NB4 (cell line): Measurements from ENCODE around the gene SUDS3.
"Not testable (repeated sequence)": the region's sequence is repeated elsewhere in the genome, so short reads cannot be mapped to it uniquely, and the experiment has no call there.

ENCODE experiments used
- POLR2A ChIP-seq: IDR thresholded peaks from 2 replicates; pipeline ENCODE4 v1.6.1; 2011; ENCODE audit warnings: mild to moderate bottlenecking; ENCODE audit not compliant: insufficient read length; ENCODE audit errors: extremely low read depth
- TF ChIP-seq, protein P1 (sequence below): IDR thresholded peaks from one replicate; pipeline ENCODE4 v1.5.1; 2012; ENCODE audit warnings: low read depth, low read length
- TF ChIP-seq, protein P2 (sequence below): IDR thresholded peaks from 2 replicates; pipeline ENCODE4 v1.6.1; 2011; ENCODE audit warnings: low read depth, low read length

DNA sequence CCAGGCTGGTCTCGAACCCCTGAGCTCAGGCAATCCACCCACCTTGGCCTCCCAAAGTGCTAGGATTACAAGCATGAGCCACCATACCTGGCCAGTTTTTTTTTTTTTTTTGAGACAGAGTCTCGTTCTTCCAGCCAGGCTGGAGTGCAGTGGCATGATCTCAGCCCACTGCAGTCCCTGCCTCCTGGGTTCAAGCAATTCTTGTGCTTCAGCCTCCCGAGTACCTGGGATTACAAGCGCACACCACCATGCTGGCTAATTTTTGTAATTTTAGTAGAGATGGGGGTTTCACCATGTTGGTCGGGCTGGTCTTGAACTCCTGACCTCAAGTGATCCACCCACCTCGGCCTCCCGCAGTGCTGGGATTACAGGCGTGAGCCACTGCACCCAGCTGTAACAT lies 31.9 kb downstream of the SUDS3 start:
- TF ChIP-seq, protein P1, sequence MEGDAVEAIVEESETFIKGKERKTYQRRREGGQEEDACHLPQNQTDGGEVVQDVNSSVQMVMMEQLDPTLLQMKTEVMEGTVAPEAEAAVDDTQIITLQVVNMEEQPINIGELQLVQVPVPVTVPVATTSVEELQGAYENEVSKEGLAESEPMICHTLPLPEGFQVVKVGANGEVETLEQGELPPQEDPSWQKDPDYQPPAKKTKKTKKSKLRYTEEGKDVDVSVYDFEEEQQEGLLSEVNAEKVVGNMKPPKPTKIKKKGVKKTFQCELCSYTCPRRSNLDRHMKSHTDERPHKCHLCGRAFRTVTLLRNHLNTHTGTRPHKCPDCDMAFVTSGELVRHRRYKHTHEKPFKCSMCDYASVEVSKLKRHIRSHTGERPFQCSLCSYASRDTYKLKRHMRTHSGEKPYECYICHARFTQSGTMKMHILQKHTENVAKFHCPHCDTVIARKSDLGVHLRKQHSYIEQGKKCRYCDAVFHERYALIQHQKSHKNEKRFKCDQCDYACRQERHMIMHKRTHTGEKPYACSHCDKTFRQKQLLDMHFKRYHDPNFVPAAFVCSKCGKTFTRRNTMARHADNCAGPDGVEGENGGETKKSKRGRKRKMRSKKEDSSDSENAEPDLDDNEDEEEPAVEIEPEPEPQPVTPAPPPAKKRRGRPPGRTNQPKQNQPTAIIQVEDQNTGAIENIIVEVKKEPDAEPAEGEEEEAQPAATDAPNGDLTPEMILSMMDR, result not testable (repeated sequence)
- TF ChIP-seq POLR2A, result not testable (repeated sequence)
- TF ChIP-seq, protein P2, sequence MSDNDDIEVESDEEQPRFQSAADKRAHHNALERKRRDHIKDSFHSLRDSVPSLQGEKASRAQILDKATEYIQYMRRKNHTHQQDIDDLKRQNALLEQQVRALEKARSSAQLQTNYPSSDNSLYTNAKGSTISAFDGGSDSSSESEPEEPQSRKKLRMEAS, result not testable (repeated sequence)
